Gastrocnemius medialis (tissue), 4 donors: ENCODE results near the gene SH2D4B.

Experiments
- CTCF ChIP-seq, 5 experiments: fragments of 450-650 bp in 3 of 5; fragments of 200-600 bp in 2 of 5; sonication (generic) in 2 of 5; IDR thresholded peaks in 4 of 5; conservative IDR thresholded peaks in 1 of 5; 1 replicate in 4 of 5; 2 replicates in 1 of 5; pipeline ENCODE4 v1.5.1; 2016 to 2019; ENCODE audit warnings: antibody characterized with exemption in 5 of 5, mild to moderate bottlenecking in 3 of 5, moderate library complexity in 3 of 5
- POLR2A ChIP-seq, 2 donors: fragments of 450-650 bp; IDR thresholded peaks; one replicate each; pipeline ENCODE4 v1.6.1; 2017; ENCODE audit warnings: antibody characterized with exemption in 2 of 2, mild to moderate bottlenecking in 2 of 2, moderate library complexity in 2 of 2

GRCh38 chr10:80685355-80685754, 147.7 kb downstream of the SH2D4B start:
- no peak for TF ChIP-seq CTCF (IDR thresholded peaks at IDR 0.05 in 4 of 5, conservative IDR thresholded peaks at IDR 0.05 in 1 of 5)
- TF ChIP-seq POLR2A (IDR thresholded peaks at IDR 0.05), result no peak
